ENCODE data around the gene CRX. TPM values are rescaled to one million over a fixed set of nuclear protein-coding genes. Genes with fewer than 3 reads are reported as not detected.
"Not testable (repeated sequence)": the region's sequence is repeated elsewhere in the genome, so short reads cannot be mapped to it uniquely, and the experiment has no call there.

Gene CRX
- total and polyA plus RNA-seq, 2 donors (not counting 1 experiment from before 2014, with no cell fraction given), result not detected

GRCh38 chr19:47786566-47786965 lies 35.2 kb upstream of the CRX start:
- Histone ChIP-seq H3K36me3 (replicated peaks in 1 of 2; ENCODE audit: control extremely low read depth in 1 of 2, control insufficient read depth in 1 of 2, extremely low read depth in 1 of 2, insufficient read depth in 2 of 2, low read length in 1 of 2) (peaks cover 0 to 2% of the 10 kb centered on the region in 2 experiments), H3K4me1 (ENCODE audit: control insufficient read depth in 2 of 2, insufficient read depth in 2 of 2, low read length in 2 of 2) (peaks cover 0 to 10% of the 10 kb centered on the region in 2 donors), H2AFZ (ENCODE audit: insufficient read depth, low read depth, low read length, poor library complexity, severe bottlenecking) (no peak overlapping the region), H3K27ac (ENCODE audit: low read length in 2 of 2) (no peak overlapping the region), H3K9ac (ENCODE audit: low read length) (no peak overlapping the region), H3K4me2 (replicated peaks; ENCODE audit: low read depth, low read length, poor library complexity, severe bottlenecking) (no peak overlapping the region), H3K27me3 (replicated peaks in 1 of 4; ENCODE audit: control extremely low read depth in 1 of 4, control insufficient read depth in 3 of 4, insufficient read depth in 4 of 4, low read length in 3 of 4) (no peaks in the 10 kb centered on the region), H4K20me1 (ENCODE audit: control insufficient read depth, insufficient read depth, low read length, poor library complexity, severe bottlenecking) (no peaks in the 10 kb centered on the region), H3K4me3 (ENCODE audit: control extremely low read depth in 1 of 5, extremely low read depth in 1 of 5, insufficient read depth in 1 of 5, low read depth in 2 of 5, low read length in 4 of 5) (no peak overlapping the region), H3K9me3 (ENCODE audit: control extremely low read depth in 1 of 3, control insufficient read depth in 2 of 3, insufficient read depth in 1 of 3, low read length in 2 of 3) (no peaks in the 10 kb centered on the region), H3K79me2 (ENCODE audit: control insufficient read depth, insufficient read depth, low read length) (no peaks in the 10 kb centered on the region)
- POLR2A ChIA-PET, result no interaction called here
- no peak for TF ChIP-seq EZH2 (IDR thresholded peaks at IDR 0.05; ENCODE audit: borderline replicate concordance, insufficient read depth, low read depth, low read length, poor library complexity, severe bottlenecking)
- TF ChIP-seq CTCF (IDR thresholded peaks at IDR 0.05), result no peak
- ATAC-seq (ENCODE audit: low read depth) (no peak), DNase-seq (no peak)
- no peaks in the 10 kb centered on the region for H3K27me3 Mint-ChIP-seq
- H3K4me1 Mint-ChIP-seq, result peaks cover 6% of the 10 kb centered on the region
- CTCF ChIA-PET, result interaction anchor here (2.4 to 6.4 kb wide), 2 partner anchors 20 to 350 kb away, joined by 7 to 43 read pairs; no protein-coding TSS in a partner anchor
- H3K27ac Mint-ChIP-seq, result no peak overlapping the region
- intact Hi-C loops (cut with micrococcal nuclease), result no loop called here
- H3K4me3 Mint-ChIP-seq, result no peak overlapping the region
- WGBS (ENCODE audit: insufficient coverage), result 96% methylated on average over 4 of the region's 7 CpGs
- no peaks in the 10 kb centered on the region for H3K9me3 Mint-ChIP-seq (ENCODE audit: insufficient read depth)

- intact Hi-C loops (cut with micrococcal nuclease); H3K4me1 ChIP-seq (ENCODE audit: control insufficient read depth in 2 of 2, insufficient read depth in 2 of 2, low read length in 2 of 2); DNase-seq; H3K36me3 ChIP-seq (replicated peaks in 1 of 2; ENCODE audit: control extremely low read depth in 1 of 2, control insufficient read depth in 1 of 2, extremely low read depth in 1 of 2, insufficient read depth in 2 of 2, low read length in 1 of 2); H3K27ac Mint-ChIP-seq; H3K27me3 ChIP-seq (replicated peaks in 1 of 4; ENCODE audit: control extremely low read depth in 1 of 4, control insufficient read depth in 3 of 4, insufficient read depth in 4 of 4, low read length in 3 of 4); H3K27ac ChIP-seq (ENCODE audit: low read length in 2 of 2); H3K4me1 Mint-ChIP-seq; H3K4me3 ChIP-seq (ENCODE audit: control extremely low read depth in 1 of 5, extremely low read depth in 1 of 5, insufficient read depth in 1 of 5, low read depth in 2 of 5, low read length in 4 of 5); H3K27me3 Mint-ChIP-seq; H3K9ac ChIP-seq (ENCODE audit: low read length); H3K9me3 ChIP-seq (ENCODE audit: control extremely low read depth in 1 of 3, control insufficient read depth in 2 of 3, insufficient read depth in 1 of 3, low read length in 2 of 3); POLR2A ChIA-PET; H3K9me3 Mint-ChIP-seq (ENCODE audit: insufficient read depth); H3K79me2 ChIP-seq (ENCODE audit: control insufficient read depth, insufficient read depth, low read length); H3K4me2 ChIP-seq (replicated peaks; ENCODE audit: low read depth, low read length, poor library complexity, severe bottlenecking); H3K4me3 Mint-ChIP-seq; ATAC-seq (ENCODE audit: low read depth); H4K20me1 ChIP-seq (ENCODE audit: control insufficient read depth, insufficient read depth, low read length, poor library complexity, severe bottlenecking); H2AFZ ChIP-seq (ENCODE audit: insufficient read depth, low read depth, low read length, poor library complexity, severe bottlenecking): not testable (repeated sequence)
- 88% methylated on average over 10 of the region's 10 CpGs for WGBS (ENCODE audit: insufficient coverage)
- CTCF ChIA-PET, result interaction anchor here (1.2 to 6.4 kb wide), 4 partner anchors 9 to 350 kb away, joined by 4 to 43 read pairs (median 7); no protein-coding TSS in a partner anchor
These were observed 34.4 kb upstream of the CRX start for GRCh38 chr19:47787307-47787706.

- H3K4me1 Mint-ChIP-seq; DNase-seq; H3K9me3 ChIP-seq (ENCODE audit: control extremely low read depth in 1 of 3, control insufficient read depth in 2 of 3, insufficient read depth in 1 of 3, low read length in 2 of 3); H3K4me2 ChIP-seq (replicated peaks; ENCODE audit: low read depth, low read length, poor library complexity, severe bottlenecking); H3K27me3 Mint-ChIP-seq; H3K4me3 Mint-ChIP-seq; intact Hi-C loops (cut with micrococcal nuclease); H3K79me2 ChIP-seq (ENCODE audit: control insufficient read depth, insufficient read depth, low read length); H3K36me3 ChIP-seq (replicated peaks in 1 of 2; ENCODE audit: control extremely low read depth in 1 of 2, control insufficient read depth in 1 of 2, extremely low read depth in 1 of 2, insufficient read depth in 2 of 2, low read length in 1 of 2); ATAC-seq (ENCODE audit: low read depth); POLR2A ChIA-PET; H3K9me3 Mint-ChIP-seq (ENCODE audit: insufficient read depth); H2AFZ ChIP-seq (ENCODE audit: insufficient read depth, low read depth, low read length, poor library complexity, severe bottlenecking); H3K4me1 ChIP-seq (ENCODE audit: control insufficient read depth in 2 of 2, insufficient read depth in 2 of 2, low read length in 2 of 2); H3K27ac Mint-ChIP-seq; H3K9ac ChIP-seq (ENCODE audit: low read length); H3K27ac ChIP-seq (ENCODE audit: low read length in 2 of 2); H3K4me3 ChIP-seq (ENCODE audit: control extremely low read depth in 1 of 5, extremely low read depth in 1 of 5, insufficient read depth in 1 of 5, low read depth in 2 of 5, low read length in 4 of 5); H4K20me1 ChIP-seq (ENCODE audit: control insufficient read depth, insufficient read depth, low read length, poor library complexity, severe bottlenecking); H3K27me3 ChIP-seq (replicated peaks in 1 of 4; ENCODE audit: control extremely low read depth in 1 of 4, control insufficient read depth in 3 of 4, insufficient read depth in 4 of 4, low read length in 3 of 4): not testable (repeated sequence)
- CTCF ChIA-PET, result interaction anchor here (0.6 to 6.4 kb wide), 11 partner anchors 8 to 754 kb away, joined by 3 to 43 read pairs (median 3); partner anchors contain the start of genes EHD2 and NOP53
- 100% methylated on average over 1 of the region's 13 CpGs for WGBS (ENCODE audit: insufficient coverage)
These were observed 31.9 kb upstream of the CRX start for GRCh38 chr19:47789811-47790210.

Measured in B cell (primary cell).